ENCODE results near the gene AKNA. TPM values are rescaled to one million over a fixed set of nuclear protein-coding genes. Genes with fewer than 3 reads are reported as not detected.

The AKNA gene
- total and polyA plus RNA-seq, 2 of the 8 experiments (the other 6 are each of a cell fraction or from before 2014, with no cell fraction given), result 21.0 to 27.4 TPM

- TF ChIP-seq, protein P1, sequence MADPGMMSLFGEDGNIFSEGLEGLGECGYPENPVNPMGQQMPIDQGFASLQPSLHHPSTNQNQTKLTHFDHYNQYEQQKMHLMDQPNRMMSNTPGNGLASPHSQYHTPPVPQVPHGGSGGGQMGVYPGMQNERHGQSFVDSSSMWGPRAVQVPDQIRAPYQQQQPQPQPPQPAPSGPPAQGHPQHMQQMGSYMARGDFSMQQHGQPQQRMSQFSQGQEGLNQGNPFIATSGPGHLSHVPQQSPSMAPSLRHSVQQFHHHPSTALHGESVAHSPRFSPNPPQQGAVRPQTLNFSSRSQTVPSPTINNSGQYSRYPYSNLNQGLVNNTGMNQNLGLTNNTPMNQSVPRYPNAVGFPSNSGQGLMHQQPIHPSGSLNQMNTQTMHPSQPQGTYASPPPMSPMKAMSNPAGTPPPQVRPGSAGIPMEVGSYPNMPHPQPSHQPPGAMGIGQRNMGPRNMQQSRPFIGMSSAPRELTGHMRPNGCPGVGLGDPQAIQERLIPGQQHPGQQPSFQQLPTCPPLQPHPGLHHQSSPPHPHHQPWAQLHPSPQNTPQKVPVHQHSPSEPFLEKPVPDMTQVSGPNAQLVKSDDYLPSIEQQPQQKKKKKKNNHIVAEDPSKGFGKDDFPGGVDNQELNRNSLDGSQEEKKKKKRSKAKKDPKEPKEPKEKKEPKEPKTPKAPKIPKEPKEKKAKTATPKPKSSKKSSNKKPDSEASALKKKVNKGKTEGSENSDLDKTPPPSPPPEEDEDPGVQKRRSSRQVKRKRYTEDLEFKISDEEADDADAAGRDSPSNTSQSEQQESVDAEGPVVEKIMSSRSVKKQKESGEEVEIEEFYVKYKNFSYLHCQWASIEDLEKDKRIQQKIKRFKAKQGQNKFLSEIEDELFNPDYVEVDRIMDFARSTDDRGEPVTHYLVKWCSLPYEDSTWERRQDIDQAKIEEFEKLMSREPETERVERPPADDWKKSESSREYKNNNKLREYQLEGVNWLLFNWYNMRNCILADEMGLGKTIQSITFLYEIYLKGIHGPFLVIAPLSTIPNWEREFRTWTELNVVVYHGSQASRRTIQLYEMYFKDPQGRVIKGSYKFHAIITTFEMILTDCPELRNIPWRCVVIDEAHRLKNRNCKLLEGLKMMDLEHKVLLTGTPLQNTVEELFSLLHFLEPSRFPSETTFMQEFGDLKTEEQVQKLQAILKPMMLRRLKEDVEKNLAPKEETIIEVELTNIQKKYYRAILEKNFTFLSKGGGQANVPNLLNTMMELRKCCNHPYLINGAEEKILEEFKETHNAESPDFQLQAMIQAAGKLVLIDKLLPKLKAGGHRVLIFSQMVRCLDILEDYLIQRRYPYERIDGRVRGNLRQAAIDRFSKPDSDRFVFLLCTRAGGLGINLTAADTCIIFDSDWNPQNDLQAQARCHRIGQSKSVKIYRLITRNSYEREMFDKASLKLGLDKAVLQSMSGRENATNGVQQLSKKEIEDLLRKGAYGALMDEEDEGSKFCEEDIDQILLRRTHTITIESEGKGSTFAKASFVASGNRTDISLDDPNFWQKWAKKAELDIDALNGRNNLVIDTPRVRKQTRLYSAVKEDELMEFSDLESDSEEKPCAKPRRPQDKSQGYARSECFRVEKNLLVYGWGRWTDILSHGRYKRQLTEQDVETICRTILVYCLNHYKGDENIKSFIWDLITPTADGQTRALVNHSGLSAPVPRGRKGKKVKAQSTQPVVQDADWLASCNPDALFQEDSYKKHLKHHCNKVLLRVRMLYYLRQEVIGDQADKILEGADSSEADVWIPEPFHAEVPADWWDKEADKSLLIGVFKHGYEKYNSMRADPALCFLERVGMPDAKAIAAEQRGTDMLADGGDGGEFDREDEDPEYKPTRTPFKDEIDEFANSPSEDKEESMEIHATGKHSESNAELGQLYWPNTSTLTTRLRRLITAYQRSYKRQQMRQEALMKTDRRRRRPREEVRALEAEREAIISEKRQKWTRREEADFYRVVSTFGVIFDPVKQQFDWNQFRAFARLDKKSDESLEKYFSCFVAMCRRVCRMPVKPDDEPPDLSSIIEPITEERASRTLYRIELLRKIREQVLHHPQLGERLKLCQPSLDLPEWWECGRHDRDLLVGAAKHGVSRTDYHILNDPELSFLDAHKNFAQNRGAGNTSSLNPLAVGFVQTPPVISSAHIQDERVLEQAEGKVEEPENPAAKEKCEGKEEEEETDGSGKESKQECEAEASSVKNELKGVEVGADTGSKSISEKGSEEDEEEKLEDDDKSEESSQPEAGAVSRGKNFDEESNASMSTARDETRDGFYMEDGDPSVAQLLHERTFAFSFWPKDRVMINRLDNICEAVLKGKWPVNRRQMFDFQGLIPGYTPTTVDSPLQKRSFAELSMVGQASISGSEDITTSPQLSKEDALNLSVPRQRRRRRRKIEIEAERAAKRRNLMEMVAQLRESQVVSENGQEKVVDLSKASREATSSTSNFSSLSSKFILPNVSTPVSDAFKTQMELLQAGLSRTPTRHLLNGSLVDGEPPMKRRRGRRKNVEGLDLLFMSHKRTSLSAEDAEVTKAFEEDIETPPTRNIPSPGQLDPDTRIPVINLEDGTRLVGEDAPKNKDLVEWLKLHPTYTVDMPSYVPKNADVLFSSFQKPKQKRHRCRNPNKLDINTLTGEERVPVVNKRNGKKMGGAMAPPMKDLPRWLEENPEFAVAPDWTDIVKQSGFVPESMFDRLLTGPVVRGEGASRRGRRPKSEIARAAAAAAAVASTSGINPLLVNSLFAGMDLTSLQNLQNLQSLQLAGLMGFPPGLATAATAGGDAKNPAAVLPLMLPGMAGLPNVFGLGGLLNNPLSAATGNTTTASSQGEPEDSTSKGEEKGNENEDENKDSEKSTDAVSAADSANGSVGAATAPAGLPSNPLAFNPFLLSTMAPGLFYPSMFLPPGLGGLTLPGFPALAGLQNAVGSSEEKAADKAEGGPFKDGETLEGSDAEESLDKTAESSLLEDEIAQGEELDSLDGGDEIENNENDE (IDR thresholded peaks at IDR 0.05; ENCODE audit: insufficient replicate concordance, low read length), result no peak
- TF ChIP-seq CBX8 (IDR thresholded peaks at IDR 0.05; ENCODE audit: borderline replicate concordance, low read depth, low read length) (no peak), SAP30 (IDR thresholded peaks at IDR 0.05; ENCODE audit: insufficient read depth, insufficient replicate concordance, low read length) (no peak), BCL11A (IDR thresholded peaks at IDR 0.05; ENCODE audit: low read depth in 2 of 2, low read length in 2 of 2) (no peak), USF2 (IDR thresholded peaks at IDR 0.05; ENCODE audit: low read length) (no peak), RAD21 (IDR thresholded peaks at IDR 0.05 in 1 of 2, conservative IDR thresholded peaks at IDR 0.05 in 1 of 2; ENCODE audit: low read depth in 2 of 2, low read length in 2 of 2) (no peak), MAFK (IDR thresholded peaks at IDR 0.05; ENCODE audit: low read depth, low read length) (no peak)
Observed at GRCh38 chr9:114417511-114417910, 29.7 kb upstream of the AKNA start (continued).
